GM21447 (cell line): ENCODE results near the gene ADGRV1.

Experiments
- ATAC-seq: cut with Tn5 transposase; IDR thresholded peaks from one replicate; pipeline ENCODE4 v1.9.1; 2021; ENCODE audit not compliant: unreplicated experiment

ADGRV1 gene

GRCh38 chr5:91123291-91123690, 564.7 kb downstream of the ADGRV1 start:
- no peak for ATAC-seq

- ATAC-seq: no peak
These were observed 565.3 kb downstream of the ADGRV1 start for GRCh38 chr5:91123901-91124300.

GRCh38 chr5:91125916-91126315, 567.3 kb downstream of the ADGRV1 start:
- no peak for ATAC-seq

- no peak for ATAC-seq
These were observed 567.9 kb downstream of the ADGRV1 start for GRCh38 chr5:91126448-91126847.

GRCh38 chr5:91126888-91127287, 568.3 kb downstream of the ADGRV1 start:
- ATAC-seq: no peak

- no peak for ATAC-seq
These were observed 569.0 kb downstream of the ADGRV1 start for GRCh38 chr5:91127456-91128081.

- ATAC-seq: no peak
These were observed 570.0 kb downstream of the ADGRV1 start for GRCh38 chr5:91128604-91129003.

GRCh38 chr5:91129748-91130147, 571.2 kb downstream of the ADGRV1 start:
- ATAC-seq: no peak

- ATAC-seq: no peak
These were observed 572.2 kb downstream of the ADGRV1 start for GRCh38 chr5:91130759-91131158.

GRCh38 chr5:91132550-91132949, 574.0 kb downstream of the ADGRV1 start:
- ATAC-seq: no peak

GRCh38 chr5:91133183-91133582, 574.6 kb downstream of the ADGRV1 start:
- ATAC-seq: no peak

GRCh38 chr5:91135475-91136248, 577.1 kb downstream of the ADGRV1 start:
- no peak for ATAC-seq

GRCh38 chr5:91136271-91136670, 577.7 kb downstream of the ADGRV1 start:
- no peak for ATAC-seq

- no peak for ATAC-seq
These were observed 579.0 kb downstream of the ADGRV1 start for GRCh38 chr5:91137647-91138046.

- no peak for ATAC-seq
These were observed 581.1 kb downstream of the ADGRV1 start for GRCh38 chr5:91139572-91140200.

GRCh38 chr5:91140657-91141056, 582.1 kb downstream of the ADGRV1 start:
- ATAC-seq: no peak

GRCh38 chr5:91141642-91142041, 583.0 kb downstream of the ADGRV1 start:
- ATAC-seq: no peak

GRCh38 chr5:91142386-91142785, 583.8 kb downstream of the ADGRV1 start:
- ATAC-seq: no peak

- ATAC-seq: no peak
These were observed 584.2 kb downstream of the ADGRV1 start for GRCh38 chr5:91142819-91143218.

- no peak for ATAC-seq
These were observed 585.2 kb downstream of the ADGRV1 start for GRCh38 chr5:91143840-91144239.

GRCh38 chr5:91144491-91145332, 586.1 kb downstream of the ADGRV1 start:
- no peak for ATAC-seq

GRCh38 chr5:91145333-91145620, 586.7 kb downstream of the ADGRV1 start:
- no peak for ATAC-seq
